ENCODE measurements around the gene SERPINE2. TPM values are rescaled to one million over a fixed set of nuclear protein-coding genes. Genes with fewer than 3 reads are reported as not detected.

The SERPINE2 gene
- total RNA-seq, 1 donor from 2014 or later = 24.6 TPM

- Mint-ChIP-seq H3K4me3 (ENCODE audit: unreplicated experiment) (no peak overlapping the region), H3K9me3 (ENCODE audit: unreplicated experiment) (peaks cover 4% of the 10 kb centered on the region), H3K36me3 (ENCODE audit: unreplicated experiment) (no peaks in the 10 kb centered on the region), H3K27ac (ENCODE audit: unreplicated experiment) (no peak overlapping the region), H3K4me1 (ENCODE audit: low read depth, unreplicated experiment) (peaks cover 7% of the 10 kb centered on the region), H3K27me3 (ENCODE audit: unreplicated experiment) (no peaks in the 10 kb centered on the region)
- no peak for DNase-seq
- TF ChIP-seq CTCF (IDR thresholded peaks at IDR 0.05; ENCODE audit: partially characterized antibody, unreplicated experiment) = no peak
Measured at GRCh38 chr2:224073676-224074075, 34.6 kb upstream of the SERPINE2 start.

- Mint-ChIP-seq H3K4me3 (ENCODE audit: unreplicated experiment) (no peak overlapping the region), H3K9me3 (ENCODE audit: unreplicated experiment) (peaks cover 4% of the 10 kb centered on the region), H3K4me1 (ENCODE audit: low read depth, unreplicated experiment) (peaks cover 7% of the 10 kb centered on the region), H3K27ac (ENCODE audit: unreplicated experiment) (no peak overlapping the region), H3K36me3 (ENCODE audit: unreplicated experiment) (no peaks in the 10 kb centered on the region), H3K27me3 (ENCODE audit: unreplicated experiment) (no peaks in the 10 kb centered on the region)
- no peak for DNase-seq
- no peak for TF ChIP-seq CTCF (IDR thresholded peaks at IDR 0.05; ENCODE audit: partially characterized antibody, unreplicated experiment)
Measured at GRCh38 chr2:224072541-224073188, 33.6 kb upstream of the SERPINE2 start.

GRCh38 chr2:224069172-224069571 lies 30.1 kb upstream of the SERPINE2 start:
- peaks cover 2% of the 10 kb centered on the region for H3K9me3 Mint-ChIP-seq (ENCODE audit: unreplicated experiment)
- no peak overlapping the region for H3K4me3 Mint-ChIP-seq (ENCODE audit: unreplicated experiment)
- no peaks in the 10 kb centered on the region for H3K27me3 Mint-ChIP-seq (ENCODE audit: unreplicated experiment)
- H3K4me1 Mint-ChIP-seq (ENCODE audit: low read depth, unreplicated experiment) = peaks cover 7% of the 10 kb centered on the region
- no peak for DNase-seq
- H3K36me3 Mint-ChIP-seq (ENCODE audit: unreplicated experiment) = no peaks in the 10 kb centered on the region
- H3K27ac Mint-ChIP-seq (ENCODE audit: unreplicated experiment) = no peak overlapping the region
- TF ChIP-seq CTCF (IDR thresholded peaks at IDR 0.05; ENCODE audit: partially characterized antibody, unreplicated experiment) = no peak

- DNase-seq = no peak
- TF ChIP-seq CTCF (IDR thresholded peaks at IDR 0.05; ENCODE audit: partially characterized antibody, unreplicated experiment) = no peak
- Mint-ChIP-seq H3K9me3 (ENCODE audit: unreplicated experiment) (peaks cover 2% of the 10 kb centered on the region), H3K36me3 (ENCODE audit: unreplicated experiment) (no peaks in the 10 kb centered on the region), H3K4me1 (ENCODE audit: low read depth, unreplicated experiment) (no peaks in the 10 kb centered on the region), H3K27me3 (ENCODE audit: unreplicated experiment) (no peaks in the 10 kb centered on the region), H3K27ac (ENCODE audit: unreplicated experiment) (no peak overlapping the region), H3K4me3 (ENCODE audit: unreplicated experiment) (no peak overlapping the region)
Measured at GRCh38 chr2:224063298-224063648, 24.2 kb upstream of the SERPINE2 start.

- H3K4me3 Mint-ChIP-seq (ENCODE audit: unreplicated experiment) = no peak overlapping the region
- DNase-seq = no peak
Measured at GRCh38 chr2:224062481-224063297, 23.6 kb upstream of the SERPINE2 start.

More at GRCh38 chr2:224062481-224063297, 23.6 kb upstream of the SERPINE2 start:
- no peaks in the 10 kb centered on the region for H3K4me1 Mint-ChIP-seq (ENCODE audit: low read depth, unreplicated experiment)
- no peak overlapping the region for H3K27ac Mint-ChIP-seq (ENCODE audit: unreplicated experiment)
- H3K36me3 Mint-ChIP-seq (ENCODE audit: unreplicated experiment) = no peaks in the 10 kb centered on the region
- no peak for TF ChIP-seq CTCF (IDR thresholded peaks at IDR 0.05; ENCODE audit: partially characterized antibody, unreplicated experiment)
- peaks cover 2% of the 10 kb centered on the region for H3K9me3 Mint-ChIP-seq (ENCODE audit: unreplicated experiment)
- H3K27me3 Mint-ChIP-seq (ENCODE audit: unreplicated experiment) = no peaks in the 10 kb centered on the region
